ENCODE results near the gene COL7A1. TPM values are rescaled to one million over a fixed set of nuclear protein-coding genes. Genes with fewer than 3 reads are reported as not detected.

COL7A1 gene
- total RNA-seq, 1 experiment from 2014 or later = 22.9 TPM

- H2BK120ac ChIP-seq (ENCODE audit: low read depth, low read length, poor library complexity, severe bottlenecking) = no peak overlapping the region
- no peak overlapping the region for H4K5ac ChIP-seq (ENCODE audit: insufficient read length, low read depth, low read length)
- no peak overlapping the region for H3K56ac ChIP-seq (ENCODE audit: insufficient read length, low read depth, low read length)
- peaks cover 14% of the 10 kb centered on the region; the same call in 1 of the 2 replicates for H3K4me1 ChIP-seq (ENCODE audit: insufficient read depth, low read length)
- TF ChIP-seq CTCF (conservative IDR thresholded peaks at IDR 0.05) = no peak
- H3K36me3 Mint-ChIP-seq (ENCODE audit: insufficient read depth in 1 of 3, low read depth in 3 of 3) = peaks cover 0 to 23% (median 10%) of the 10 kb centered on the region in 3 experiments; a peak in 6 of 7 replicates
- H3K27me3 ChIP-seq (ENCODE audit: insufficient read depth, low read length) = no peaks in the 10 kb centered on the region
- H4K20me1 ChIP-seq (ENCODE audit: control insufficient read depth, insufficient read depth, insufficient read length) = no peaks in the 10 kb centered on the region
- no CpG with 5 or more reads among the region's 29 CpGs for WGBS (ENCODE audit: extremely low coverage, insufficient read length, low lambda C conversion rate)
- H4K91ac ChIP-seq (ENCODE audit: insufficient read length, low read depth, low read length) = no peak overlapping the region
- no peak overlapping the region for H2BK20ac ChIP-seq (ENCODE audit: low read depth, low read length, poor library complexity, severe bottlenecking)
- no peak overlapping the region for H3T11ph ChIP-seq (ENCODE audit: low read length)
- H2BK12ac ChIP-seq (ENCODE audit: insufficient read length, low read depth, low read length) = no peak overlapping the region
- H4K8ac ChIP-seq (replicated peaks; ENCODE audit: insufficient read length, low read depth, low read length) = no peak overlapping the region
- no peaks in the 10 kb centered on the region for H3K9me3 ChIP-seq (ENCODE audit: control insufficient read depth, low read depth, low read length)
- peaks cover under 1% of the 10 kb centered on the region; the same call in 1 of the 2 replicates for H3K27me3 Mint-ChIP-seq (ENCODE audit: low read depth)
- no peak overlapping the region for H2BK15ac ChIP-seq (ENCODE audit: low read depth, low read length)
- H3K4me2 ChIP-seq (ENCODE audit: insufficient read depth, insufficient read length, low read length) = peak overlapping the region; percentile 51
- no peak overlapping the region for H3K23ac ChIP-seq (ENCODE audit: insufficient read length, low read depth, low read length)
- no peaks in the 10 kb centered on the region for H3K9me3 Mint-ChIP-seq
- peak overlapping the region; percentile 83 to 90 for H3K4me3 Mint-ChIP-seq
- DNase-seq = no peak
- H3K23me2 ChIP-seq (ENCODE audit: insufficient read length, low read depth, low read length, poor library complexity, severe bottlenecking) = peaks cover 7% of the 10 kb centered on the region
- peak overlapping the region; percentile 36 for H3K9ac ChIP-seq (ENCODE audit: extremely low read depth, insufficient read length, low read length)
- H3K4me1 Mint-ChIP-seq = peaks cover 53 to 65% of the 10 kb centered on the region in 2 experiments
- no peak overlapping the region for H2AFZ ChIP-seq (ENCODE audit: low read length)
- H3K79me1 ChIP-seq (ENCODE audit: insufficient read depth, low read depth, low read length, poor library complexity, severe bottlenecking) = no peaks in the 10 kb centered on the region
- H3K79me2 ChIP-seq (ENCODE audit: insufficient read depth, low read length) = peaks cover 2% of the 10 kb centered on the region; the same call in 1 of the 2 replicates
- H3K27ac Mint-ChIP-seq = peak overlapping the region in 1 of 3 experiments; percentile 77; a peak in 3 of 7 replicates
- no peak overlapping the region for H2BK5ac ChIP-seq (ENCODE audit: insufficient read length, low read length)
- no peak overlapping the region; the same call in 1 of the 2 replicates for H3K14ac ChIP-seq (ENCODE audit: insufficient read depth, low read length)
- no peak overlapping the region for H3K27ac ChIP-seq (ENCODE audit: insufficient read length, low read depth, low read length)
- H3K4ac ChIP-seq (ENCODE audit: low read depth, low read length) = no peak overlapping the region
- H2AK5ac ChIP-seq (ENCODE audit: insufficient read length, low read length) = no peak overlapping the region
- no peak overlapping the region for H3K18ac ChIP-seq (ENCODE audit: insufficient read length, low read depth, low read length)
Observed at GRCh38 chr3:48555949-48556795, 39.0 kb downstream of the COL7A1 start.

All from H9 (cell line).